ENCODE results near the gene B4GALNT1.

DNA sequence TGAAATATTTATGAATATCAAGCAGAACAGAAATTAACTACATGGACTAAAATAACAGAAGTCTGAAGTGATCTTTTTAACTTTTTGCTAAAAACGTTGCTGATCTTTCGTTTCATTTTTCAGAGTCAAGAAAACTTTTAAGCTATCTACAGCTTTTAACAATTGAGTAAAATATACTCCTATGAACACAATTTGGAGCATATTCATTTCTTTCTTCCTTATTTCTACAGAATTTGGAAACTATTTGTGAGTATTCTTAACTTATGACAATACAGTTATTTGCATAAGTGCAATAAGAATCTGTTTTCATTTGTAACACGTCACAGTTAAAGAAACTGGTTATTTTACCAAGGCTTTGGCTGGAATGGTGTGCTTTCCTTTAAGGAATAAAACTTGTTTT is 21.0 kb upstream of the B4GALNT1 start:
- TF ChIP-seq, protein P1, sequence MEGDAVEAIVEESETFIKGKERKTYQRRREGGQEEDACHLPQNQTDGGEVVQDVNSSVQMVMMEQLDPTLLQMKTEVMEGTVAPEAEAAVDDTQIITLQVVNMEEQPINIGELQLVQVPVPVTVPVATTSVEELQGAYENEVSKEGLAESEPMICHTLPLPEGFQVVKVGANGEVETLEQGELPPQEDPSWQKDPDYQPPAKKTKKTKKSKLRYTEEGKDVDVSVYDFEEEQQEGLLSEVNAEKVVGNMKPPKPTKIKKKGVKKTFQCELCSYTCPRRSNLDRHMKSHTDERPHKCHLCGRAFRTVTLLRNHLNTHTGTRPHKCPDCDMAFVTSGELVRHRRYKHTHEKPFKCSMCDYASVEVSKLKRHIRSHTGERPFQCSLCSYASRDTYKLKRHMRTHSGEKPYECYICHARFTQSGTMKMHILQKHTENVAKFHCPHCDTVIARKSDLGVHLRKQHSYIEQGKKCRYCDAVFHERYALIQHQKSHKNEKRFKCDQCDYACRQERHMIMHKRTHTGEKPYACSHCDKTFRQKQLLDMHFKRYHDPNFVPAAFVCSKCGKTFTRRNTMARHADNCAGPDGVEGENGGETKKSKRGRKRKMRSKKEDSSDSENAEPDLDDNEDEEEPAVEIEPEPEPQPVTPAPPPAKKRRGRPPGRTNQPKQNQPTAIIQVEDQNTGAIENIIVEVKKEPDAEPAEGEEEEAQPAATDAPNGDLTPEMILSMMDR (IDR thresholded peaks at IDR 0.05) = no peak
- TF ChIP-seq POLR2A (IDR thresholded peaks at IDR 0.05) = no peak

All from body of pancreas (tissue), 4 donors.